Medulla oblongata (tissue), 1 donor: ENCODE measurements around the gene SPON1.
"Not testable (repeated sequence)": the region's sequence is repeated elsewhere in the genome, so short reads cannot be mapped to it uniquely, and the experiment has no call there.

Source experiments
- DNase-seq: peaks from one replicate; pipeline ENCODE4 v3.0.0-alpha.2; 2015; ENCODE audit errors: extremely low spot score

The SPON1 gene

DNA sequence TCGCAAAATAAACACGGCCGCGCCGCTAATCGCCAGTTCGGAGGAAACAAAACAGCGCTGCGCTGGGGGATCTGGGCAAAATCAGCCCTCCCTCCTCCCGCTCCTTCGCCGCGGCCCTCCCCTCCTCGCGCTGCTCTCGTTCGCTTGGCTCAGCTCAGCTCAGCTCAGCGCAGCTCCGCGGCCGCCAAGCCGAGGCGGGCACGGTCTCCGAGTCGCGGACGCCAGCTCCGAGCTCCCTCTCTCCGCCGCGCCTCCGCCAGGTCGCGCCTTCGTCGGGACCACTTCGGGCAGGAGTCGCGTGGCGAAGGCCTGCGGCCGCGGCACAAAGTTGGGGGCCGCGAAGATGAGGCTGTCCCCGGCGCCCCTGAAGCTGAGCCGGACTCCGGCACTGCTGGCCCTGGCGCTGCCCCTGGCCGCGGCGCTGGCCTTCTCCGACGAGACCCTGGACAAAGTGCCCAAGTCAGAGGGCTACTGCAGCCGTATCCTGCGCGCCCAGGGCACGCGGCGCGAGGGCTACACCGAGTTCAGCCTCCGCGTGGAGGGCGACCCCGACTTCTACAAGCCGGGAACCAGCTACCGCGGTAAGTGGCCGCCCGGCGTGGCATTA is at the start of gene SPON1:
Gene SPON1, plus strand, starts transcription at position 162 of the 607 bp plus-strand sequence. Its CDS starts 182 bp downstream, at position 344.
- DNase-seq: no peak

GRCh38 chr11:13917264-13917663 is 45.3 kb upstream of the SPON1 start:
- DNase-seq: no peak

GRCh38 chr11:13917904-13918303 is 44.6 kb upstream of the SPON1 start:
- DNase-seq: no peak

- no peak for DNase-seq
Measured at GRCh38 chr11:13920756-13921155, 41.8 kb upstream of the SPON1 start.

DNA sequence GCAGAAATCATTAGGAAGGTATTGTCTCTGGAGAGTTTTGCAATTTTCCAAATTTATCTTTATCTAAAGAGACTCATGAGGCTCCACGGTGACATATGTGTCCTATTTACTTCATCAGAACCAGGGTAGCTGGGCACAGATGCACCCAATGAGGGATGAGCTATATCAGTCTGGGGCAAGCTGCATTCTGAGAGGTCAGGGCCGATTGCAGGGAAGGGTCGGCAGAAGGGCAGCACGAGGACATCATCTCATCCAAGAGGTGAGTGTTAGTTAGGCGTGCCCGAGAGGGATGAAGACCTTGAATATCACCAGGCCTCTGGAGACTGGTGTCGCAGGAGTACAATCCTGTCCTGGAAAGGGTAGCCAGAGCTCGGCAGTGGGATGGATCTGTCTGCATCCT is 41.0 kb upstream of the SPON1 start:
- DNase-seq: no peak

- no peak for DNase-seq
Measured at GRCh38 chr11:13923182-13923581, 39.3 kb upstream of the SPON1 start.

GRCh38 chr11:13923716-13924650 is 38.5 kb upstream of the SPON1 start:
- no peak for DNase-seq

GRCh38 chr11:13924801-13925327 is 37.7 kb upstream of the SPON1 start:
- peak; percentile 74 for DNase-seq

- DNase-seq: not testable (repeated sequence)
Measured at GRCh38 chr11:13926366-13926765, 36.2 kb upstream of the SPON1 start.

DNA sequence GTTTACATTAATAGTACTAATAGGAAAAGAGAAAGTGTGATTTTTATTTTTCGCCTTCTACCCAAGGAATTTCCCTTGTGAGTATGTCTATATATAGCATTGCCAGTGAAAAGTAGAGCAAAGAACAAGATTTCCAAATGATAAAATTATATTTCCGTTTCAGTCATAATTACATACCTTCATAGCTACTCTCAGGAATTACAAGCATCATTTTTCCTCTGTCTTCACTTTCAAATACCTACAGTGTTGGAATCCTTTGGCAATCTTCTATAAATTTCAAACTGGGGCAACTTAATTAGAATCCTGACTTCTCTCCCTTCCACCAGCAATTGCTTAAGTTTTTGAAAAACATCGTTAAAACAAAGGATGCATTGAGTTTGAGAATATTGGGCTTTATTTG is 35.5 kb upstream of the SPON1 start:
- no peak for DNase-seq

GRCh38 chr11:13927481-13927880 is 35.0 kb upstream of the SPON1 start:
- peak; percentile 58 for DNase-seq

DNA sequence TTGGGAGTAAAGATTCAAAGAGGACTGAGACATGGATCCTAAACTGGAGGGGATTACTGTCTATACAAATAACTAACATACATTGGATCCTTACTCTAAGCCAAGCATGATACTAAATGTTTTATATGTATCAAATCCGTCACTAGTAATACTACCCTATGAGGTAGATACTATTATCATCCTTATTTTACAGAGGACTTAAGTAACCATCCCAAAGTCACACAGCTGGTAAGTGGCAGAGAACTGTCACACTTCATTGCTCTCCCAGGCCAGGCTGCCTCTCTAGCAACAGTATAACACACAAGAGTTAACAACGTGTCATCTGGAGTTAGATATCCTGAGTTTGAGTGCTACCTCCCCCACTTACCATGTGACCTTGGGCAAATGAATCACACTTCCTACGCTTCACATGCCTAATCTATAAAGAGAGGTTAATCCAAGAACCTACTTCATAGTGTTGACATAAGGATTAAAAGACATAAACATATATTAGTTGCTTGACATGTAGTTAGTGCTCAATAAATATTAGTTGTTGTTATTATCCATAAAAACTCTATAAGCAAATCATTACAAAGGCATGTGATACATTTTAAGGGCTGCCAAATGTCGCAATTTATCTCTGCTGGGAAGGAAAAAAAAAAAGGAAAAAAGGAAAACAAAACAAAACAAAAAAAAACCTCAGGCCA is 33.8 kb upstream of the SPON1 start:
- DNase-seq: no peak

DNA sequence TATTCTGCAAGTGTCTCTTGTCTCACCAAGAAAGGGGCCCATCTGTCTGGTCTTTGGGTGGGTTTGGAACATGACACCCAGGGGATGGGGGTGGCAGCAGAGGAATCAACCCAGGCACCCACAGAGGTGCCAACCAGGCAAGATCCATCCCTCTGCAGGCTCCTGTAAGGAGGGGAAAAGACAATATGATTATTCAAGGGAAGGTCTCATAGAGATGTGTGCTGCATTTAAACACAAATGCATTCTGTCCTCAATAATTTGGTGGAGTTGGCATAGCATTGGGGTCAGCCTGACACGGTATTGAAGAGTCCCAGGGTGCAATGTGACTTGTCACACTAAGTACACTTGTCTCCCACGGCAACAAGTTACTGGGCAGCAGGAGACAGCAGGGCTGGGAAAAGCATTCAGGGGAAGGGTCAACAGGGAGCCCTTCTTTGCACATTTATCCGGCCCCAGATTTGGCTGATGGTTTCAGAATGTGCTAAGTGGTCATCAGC is 33.1 kb upstream of the SPON1 start:
- DNase-seq: peak; percentile 82

- DNase-seq: no peak
Measured at GRCh38 chr11:13931356-13931755, 31.2 kb upstream of the SPON1 start.

DNA sequence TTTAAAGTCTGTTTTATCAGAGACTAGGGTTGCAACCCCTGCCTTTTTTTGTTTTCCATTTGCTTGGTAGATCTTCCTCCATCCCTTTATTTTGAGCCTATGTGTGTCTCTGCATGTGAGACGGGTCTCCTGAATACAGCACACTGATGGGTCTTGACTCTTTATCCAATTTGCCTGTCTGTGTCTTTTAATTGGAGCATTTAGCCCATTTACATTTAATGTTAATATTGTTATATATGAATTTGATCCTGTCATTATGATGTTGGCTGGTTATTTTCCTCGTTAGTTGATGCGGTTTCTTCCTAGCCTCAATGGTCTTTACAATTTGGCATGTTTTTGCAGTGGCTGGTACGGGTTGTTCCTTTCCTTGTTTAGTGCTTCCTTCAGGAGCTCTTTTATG is 25.4 kb upstream of the SPON1 start:
- DNase-seq: not testable (repeated sequence)

DNA sequence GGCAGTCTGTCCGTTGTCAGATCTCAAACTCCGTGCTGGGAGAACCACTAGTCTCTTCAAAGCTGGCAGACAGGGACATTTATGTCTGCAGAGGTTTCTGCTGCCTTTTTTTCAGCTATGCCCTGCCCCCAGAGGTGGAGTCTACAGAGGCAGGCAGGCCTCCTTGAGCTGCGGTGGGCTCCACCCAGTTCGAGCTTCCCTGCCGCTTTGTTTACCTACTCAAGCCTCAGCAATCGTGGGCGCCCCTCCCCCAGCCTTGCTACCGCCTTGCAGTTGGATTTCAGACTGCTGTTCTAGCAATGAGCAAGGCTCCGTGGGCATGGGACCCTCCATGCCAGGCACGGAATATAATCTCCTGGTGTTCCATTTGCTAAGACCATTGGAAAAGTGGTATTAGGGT is 23.7 kb upstream of the SPON1 start:
- DNase-seq: not testable (repeated sequence)

DNA sequence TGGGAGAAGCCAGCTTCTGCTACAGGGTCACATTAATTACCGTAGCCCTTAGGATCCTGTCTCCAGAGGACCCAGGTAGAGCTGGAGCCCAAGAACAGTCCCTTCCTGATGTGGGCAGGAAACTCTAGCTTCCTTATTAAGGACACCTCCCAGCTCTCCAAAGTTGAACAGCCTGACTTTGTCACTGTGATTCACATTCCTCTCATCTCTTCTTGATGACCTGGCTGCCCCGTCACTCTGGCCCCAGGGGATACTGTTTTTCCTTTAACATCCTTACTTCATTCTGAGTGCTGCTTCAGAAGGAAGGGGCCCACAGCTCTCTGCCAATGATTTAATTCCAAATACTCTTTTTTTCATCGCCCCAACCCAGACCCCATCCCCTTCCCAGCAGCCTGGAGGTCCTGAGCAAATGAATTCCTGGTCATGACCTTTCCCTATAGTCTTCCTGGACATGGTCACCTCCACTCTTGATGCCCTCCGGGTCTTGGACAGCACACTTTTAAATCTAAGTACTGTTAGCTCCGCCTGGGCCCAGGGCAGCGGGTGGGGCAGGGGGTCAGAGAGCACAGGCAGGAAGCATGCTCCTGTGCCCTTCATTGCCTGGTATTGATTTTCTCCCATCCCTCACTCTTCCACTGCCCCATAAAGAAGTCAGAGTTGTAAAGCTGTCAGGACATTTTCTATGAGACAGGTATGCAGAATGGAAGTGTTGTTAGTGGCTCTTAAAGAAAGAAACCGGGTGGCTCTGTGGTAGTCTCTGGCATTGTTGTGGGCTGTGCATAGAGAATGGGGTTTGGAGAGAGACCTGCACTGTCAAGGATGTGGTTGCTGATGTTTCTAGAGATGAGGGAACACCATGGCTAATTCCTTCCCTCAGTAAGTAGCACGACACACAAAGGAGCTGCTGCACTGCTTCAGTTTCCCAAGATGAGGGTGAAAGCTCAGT is 22.3 kb upstream of the SPON1 start:
- DNase-seq: no peak

DNA sequence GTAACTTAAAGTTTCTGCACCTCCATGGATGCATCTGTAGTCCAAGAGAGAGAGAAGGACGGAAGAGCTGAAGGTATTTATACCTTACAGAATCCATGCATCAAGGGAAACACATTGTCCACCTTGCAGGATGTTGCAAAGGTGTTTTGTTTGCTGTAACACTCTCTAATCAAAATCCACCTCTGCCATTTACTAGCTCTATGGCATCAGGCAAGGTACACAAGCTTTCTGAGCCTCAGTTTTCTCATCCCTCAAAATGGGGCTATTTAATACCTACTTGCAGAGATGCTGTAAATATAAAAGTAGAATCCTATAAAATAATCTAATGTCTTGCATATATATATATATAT is 21.6 kb upstream of the SPON1 start:
- no peak for DNase-seq

DNA sequence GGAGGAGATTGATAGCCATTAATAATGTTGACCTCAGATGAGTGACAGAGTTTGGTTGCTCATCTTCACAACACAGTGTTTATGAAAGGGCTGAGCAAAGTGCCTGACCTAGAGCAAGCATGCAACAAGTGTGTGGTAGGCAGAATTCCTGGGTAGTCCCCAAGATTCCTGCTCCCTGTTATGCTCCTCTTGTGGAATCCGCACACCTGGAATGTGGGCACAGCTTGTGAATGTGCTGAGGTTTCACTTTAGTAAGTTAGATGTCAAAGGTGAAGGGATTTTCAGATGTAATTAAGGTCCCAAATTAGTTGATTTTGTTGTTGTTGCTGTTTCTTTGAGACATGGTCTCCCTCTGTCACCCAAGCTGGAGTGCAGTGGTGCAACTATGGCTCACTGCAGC is 20.7 kb upstream of the SPON1 start:
- DNase-seq: no peak

DNA sequence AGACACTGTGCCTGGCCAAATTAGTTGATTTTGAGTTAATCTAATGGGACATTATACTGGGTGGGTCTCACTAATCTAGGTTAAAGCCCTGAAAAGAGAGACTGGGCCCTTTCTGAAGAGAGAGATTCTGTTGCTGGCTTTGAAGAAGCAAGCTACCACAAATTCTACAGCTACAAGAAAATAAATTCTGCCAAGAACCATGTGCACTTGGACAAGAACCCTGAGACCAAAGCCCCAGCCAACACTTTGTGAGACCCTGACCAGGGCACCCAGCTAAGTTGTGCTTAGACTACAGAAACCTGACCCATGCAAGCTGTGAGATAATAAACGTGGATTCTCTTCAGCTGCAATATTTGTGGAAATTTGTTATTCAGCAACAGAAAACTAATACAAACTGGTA is 20.1 kb upstream of the SPON1 start:
- no peak for DNase-seq

GRCh38 chr11:13942971-13943381 is 19.5 kb upstream of the SPON1 start:
- DNase-seq: no peak
